GM12878 (cell line): Measurements from ENCODE around the gene SYNJ2. TPM values are rescaled to one million over a fixed set of nuclear protein-coding genes. Genes with fewer than 3 reads are reported as not detected.

ENCODE experiments used
- ATF2 ChIP-seq: IDR thresholded peaks from 2 replicates; pipeline ENCODE4 v1.6.1; 2012; ENCODE audit warnings: low read length, inconsistent platforms
- CUX1 ChIP-seq: IDR thresholded peaks from 2 replicates; pipeline ENCODE4 v1.6.1; 2012; ENCODE audit warnings: improper control_type of control experiment, low read depth, low read length; ENCODE audit not compliant: insufficient replicate concordance
- MAX ChIP-seq: IDR thresholded peaks from 2 replicates; pipeline ENCODE4 v1.6.1; 2012; ENCODE audit warnings: low read depth, low read length, improper control_type of control experiment
- SMC3 ChIP-seq: IDR thresholded peaks from 2 replicates; pipeline ENCODE4 v1.6.1; 2011; ENCODE audit warnings: low read length, improper control_type of control experiment, borderline replicate concordance
- SPI1 ChIP-seq: IDR thresholded peaks from 2 replicates; pipeline ENCODE4 v1.6.1; 2011; ENCODE audit warnings: low read depth, mild to moderate bottlenecking, low read length, moderate library complexity, borderline replicate concordance; ENCODE audit not compliant: insufficient read depth
- SUPT20H ChIP-seq: IDR thresholded peaks from 2 replicates; pipeline ENCODE4 v1.6.1; 2011; ENCODE audit warnings: low read depth, mild to moderate bottlenecking, low read length, moderate library complexity, borderline replicate concordance; ENCODE audit not compliant: control insufficient read depth
- polyA plus RNA-seq, 11 experiments: library from polyadenylated mRNA; depleted of rRNA in 4 of 11; unstranded in 6 of 11; stranded (reverse) in 5 of 11; fragments of >200 nt; fragmentation: Nextera tagmentation in 4 of 11; fragmentation: Illumina TruSeq in 1 of 11; extraction: Ambion mirVana in 4 of 11; extraction: Trizol in 1 of 11; gene quantifications; 1 replicate in 1 of 11; 2 replicates in 10 of 11; pipeline versions ENCODE4 v1.2.1 to v1.2.3, GENCODE V29; 2011 to 2016; ENCODE audit warnings: inconsistent platforms in 2 of 11, missing spikeins in 2 of 11, low read depth in 1 of 11
- total RNA-seq, 4 experiments: library from RNA; depleted of rRNA in 3 of 4; stranded (reverse); fragments of >200 nt in 3 of 4; fragmentation: Illumina TruSeq in 1 of 4; extraction: Trizol in 1 of 4; gene quantifications; 2 replicates each; pipeline versions ENCODE4 v1.2.1 to v1.2.3, GENCODE V29; 2013 to 2021

SYNJ2 gene
- total and polyA plus RNA-seq, 10 of the 15 experiments (the other 5 are each of a cell fraction or from before 2014, with no cell fraction given) = 0.11 to 1.8 (median 0.57) TPM

GRCh38 chr6:158041788-158042187, 60.1 kb downstream of the SYNJ2 start (continued):
- TF ChIP-seq CUX1 (no peak), ATF2 (no peak), MAX (no peak), SPI1 (no peak), SMC3 (no peak), SUPT20H (no peak)
